ENCODE measurements around the gene SMC5. TPM values are rescaled to one million over a fixed set of nuclear protein-coding genes. Genes with fewer than 3 reads are reported as not detected.
"Not testable (repeated sequence)": the region's sequence is repeated elsewhere in the genome, so short reads cannot be mapped to it uniquely, and the experiment has no call there.

The SMC5 gene
- total RNA-seq, 1 donor from 2014 or later, result 23.5 TPM

GRCh38 chr9:70363760-70364159 lies 105.0 kb downstream of the SMC5 start:
- no peak for DNase-seq (ENCODE audit: low read depth)

GRCh38 chr9:70367305-70367930 lies 108.6 kb downstream of the SMC5 start:
- no peak for DNase-seq (ENCODE audit: low read depth)

GRCh38 chr9:70374962-70375618 lies 116.3 kb downstream of the SMC5 start:
- DNase-seq (ENCODE audit: low read depth), result no peak

GRCh38 chr9:70382046-70382708 lies 123.4 kb downstream of the SMC5 start:
- DNase-seq (ENCODE audit: low read depth), result no peak

GRCh38 chr9:70382709-70383605 lies 124.2 kb downstream of the SMC5 start:
- no peak for DNase-seq (ENCODE audit: low read depth)

- DNase-seq (ENCODE audit: low read depth), result no peak
Measured at GRCh38 chr9:70385426-70385825, 126.6 kb downstream of the SMC5 start.

GRCh38 chr9:70387663-70388062 lies 128.9 kb downstream of the SMC5 start:
- DNase-seq (ENCODE audit: low read depth), result no peak

GRCh38 chr9:70389188-70389587 lies 130.4 kb downstream of the SMC5 start:
- no peak for DNase-seq (ENCODE audit: low read depth)

GRCh38 chr9:70389621-70390266 lies 131.0 kb downstream of the SMC5 start:
- peak; percentile 33 for DNase-seq (ENCODE audit: low read depth)

- DNase-seq (ENCODE audit: low read depth), result peak; percentile 90
Measured at GRCh38 chr9:70390933-70391341, 132.2 kb downstream of the SMC5 start.

GRCh38 chr9:70392189-70392588 lies 133.4 kb downstream of the SMC5 start:
- peak; percentile 39 for DNase-seq (ENCODE audit: low read depth)

- peak; percentile 76 for DNase-seq (ENCODE audit: low read depth)
Measured at GRCh38 chr9:70392850-70393249, 134.1 kb downstream of the SMC5 start.

- DNase-seq (ENCODE audit: low read depth), result no peak
Measured at GRCh38 chr9:70395652-70396051, 136.9 kb downstream of the SMC5 start.

GRCh38 chr9:70398145-70398556 lies 139.4 kb downstream of the SMC5 start:
- no peak for DNase-seq (ENCODE audit: low read depth)

GRCh38 chr9:70399141-70399540 lies 140.4 kb downstream of the SMC5 start:
- DNase-seq (ENCODE audit: low read depth), result no peak

- no peak for DNase-seq (ENCODE audit: low read depth)
Measured at GRCh38 chr9:70400107-70400892, 141.5 kb downstream of the SMC5 start.

- DNase-seq (ENCODE audit: low read depth), result not testable (repeated sequence)
Measured at GRCh38 chr9:70401241-70401640, 142.5 kb downstream of the SMC5 start.

GRCh38 chr9:70402213-70402612 lies 143.4 kb downstream of the SMC5 start:
- DNase-seq (ENCODE audit: low read depth), result no peak

GRCh38 chr9:70403166-70403565 lies 144.4 kb downstream of the SMC5 start:
- peak; percentile 88 for DNase-seq (ENCODE audit: low read depth)

GRCh38 chr9:70403618-70404025 lies 144.8 kb downstream of the SMC5 start:
- peak; percentile 49 for DNase-seq (ENCODE audit: low read depth)

GRCh38 chr9:70404261-70404660 lies 145.5 kb downstream of the SMC5 start:
- DNase-seq (ENCODE audit: low read depth), result no peak
